Central memory CD4-positive, alpha-beta T cell (primary cell): Measurements from ENCODE around the gene RALA.
"Not testable (repeated sequence)": the region's sequence is repeated elsewhere in the genome, so short reads cannot be mapped to it uniquely, and the experiment has no call there.

Source experiments
- DNase-seq: peaks from one replicate; pipeline ENCODE4 v3.0.0; 2022

Gene RALA

GRCh38 chr7:39688611-39689480 lies 65.5 kb downstream of the RALA start:
- DNase-seq: no peak

GRCh38 chr7:39691821-39692220 lies 68.4 kb downstream of the RALA start:
- no peak for DNase-seq

- DNase-seq: not testable (repeated sequence)
Measured at GRCh38 chr7:39693086-39693485, 69.7 kb downstream of the RALA start.

GRCh38 chr7:39693812-39694211 lies 70.4 kb downstream of the RALA start:
- DNase-seq: no peak

GRCh38 chr7:39695852-39696586 lies 72.6 kb downstream of the RALA start:
- DNase-seq: no peak

- DNase-seq: no peak
Measured at GRCh38 chr7:39696631-39697030, 73.3 kb downstream of the RALA start.

GRCh38 chr7:39697483-39697882 lies 74.1 kb downstream of the RALA start:
- no peak for DNase-seq

- DNase-seq: no peak
Measured at GRCh38 chr7:39700165-39700564, 76.8 kb downstream of the RALA start.

GRCh38 chr7:39700932-39701331 lies 77.6 kb downstream of the RALA start:
- no peak for DNase-seq

- no peak for DNase-seq
Measured at GRCh38 chr7:39702133-39702532, 78.8 kb downstream of the RALA start.

GRCh38 chr7:39703144-39703543 lies 79.8 kb downstream of the RALA start:
- DNase-seq: no peak

GRCh38 chr7:39709029-39709428 lies 85.7 kb downstream of the RALA start:
- no peak for DNase-seq

GRCh38 chr7:39709768-39710311 lies 86.5 kb downstream of the RALA start:
- DNase-seq: no peak

- DNase-seq: no peak
Measured at GRCh38 chr7:39712751-39713150, 89.4 kb downstream of the RALA start.

GRCh38 chr7:39714447-39715091 lies 91.2 kb downstream of the RALA start:
- no peak for DNase-seq

- no peak for DNase-seq
Measured at GRCh38 chr7:39720586-39720985, 97.2 kb downstream of the RALA start.

- no peak for DNase-seq
Measured at GRCh38 chr7:39721345-39721744, 98.0 kb downstream of the RALA start.

GRCh38 chr7:39721919-39722597 lies 98.7 kb downstream of the RALA start:
- DNase-seq: no peak

GRCh38 chr7:39727231-39728012 lies 104.0 kb downstream of the RALA start:
- DNase-seq: no peak

GRCh38 chr7:39732837-39733804 lies 109.7 kb downstream of the RALA start:
- DNase-seq: peak; percentile 90
